Gastroesophageal sphincter (tissue), 3 donors: Measurements from ENCODE around the gene ARFGEF2.

ENCODE experiments used
- CTCF ChIP-seq, 4 experiments: fragments of 200-600 bp in 2 of 4; fragments of 450-650 bp in 2 of 4; sonication (generic) in 1 of 4; IDR thresholded peaks; one replicate each; pipeline ENCODE4 v1.5.1; 2017 to 2019; ENCODE audit warnings: antibody characterized with exemption in 4 of 4, mild to moderate bottlenecking in 2 of 4, moderate library complexity in 2 of 4
- EP300 ChIP-seq: sonication (generic); formaldehyde crosslinking; IDR thresholded peaks from one replicate; pipeline ENCODE4 v1.6.1; 2017; ENCODE audit warnings: antibody characterized with exemption, mild to moderate bottlenecking
- POLR2A ChIP-seq, 2 donors: fragments of 450-650 bp; IDR thresholded peaks; one replicate each; pipeline ENCODE4 v1.6.1; 2017; ENCODE audit warnings: antibody characterized with exemption in 2 of 2, mild to moderate bottlenecking in 2 of 2, moderate library complexity in 1 of 2
- POLR2AphosphoS5 ChIP-seq: sonication (generic); formaldehyde crosslinking; IDR thresholded peaks from one replicate; pipeline ENCODE4 v1.6.1; 2017; ENCODE audit warnings: antibody characterized with exemption

DNA sequence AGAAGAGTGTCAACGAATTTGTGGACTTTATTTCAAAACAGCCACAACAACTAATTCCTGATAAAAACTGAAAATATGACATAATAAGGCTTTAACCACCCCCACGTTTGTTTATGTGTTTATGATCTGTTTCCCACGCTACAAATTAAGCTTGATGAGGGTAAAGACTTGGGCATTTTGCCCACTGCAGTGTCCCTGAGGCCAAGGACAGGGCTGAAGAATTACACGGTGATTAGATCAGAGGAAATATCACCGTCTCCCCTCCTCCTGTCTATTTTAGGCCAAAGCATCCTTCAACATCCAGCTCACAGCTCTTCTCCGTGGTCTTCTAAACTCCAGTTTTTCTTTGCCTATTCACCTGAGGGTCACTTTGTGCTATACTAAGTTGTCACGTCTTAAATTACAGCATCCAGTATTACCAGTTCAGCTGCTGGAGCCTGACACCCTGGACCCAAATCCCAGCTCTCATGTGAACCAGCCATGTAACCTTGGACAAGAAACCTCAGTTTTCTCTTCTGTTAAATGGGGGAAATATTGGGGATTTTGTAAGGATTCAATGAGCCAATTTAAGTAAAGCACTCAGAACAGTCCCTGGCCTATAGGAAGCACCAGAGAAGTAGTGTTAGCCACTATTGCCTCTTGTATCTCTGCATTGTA lies 15.2 kb upstream of the ARFGEF2 start:
- no peak for TF ChIP-seq CTCF (IDR thresholded peaks at IDR 0.05)
- TF ChIP-seq POLR2A (IDR thresholded peaks at IDR 0.05) = no peak
- TF ChIP-seq EP300 = no peak
- TF ChIP-seq POLR2AphosphoS5 = no peak
